Osteoblast (primary cell): ENCODE results near the gene MTMR12. TPM values are rescaled to one million over a fixed set of nuclear protein-coding genes. Genes with fewer than 3 reads are reported as not detected.

Source experiments
- DNase-seq: peaks from one replicate; pipeline ENCODE4 v3.0.0; 2011; ENCODE audit warnings: low spot score, mixed read lengths; ENCODE audit not compliant: insufficient read length; ENCODE audit errors: missing footprints
- H2AFZ ChIP-seq: 2 replicates; pipeline ENCODE4 v1.6.0; 2011; ENCODE audit warnings: mild to moderate bottlenecking, low read length
- H3K27ac ChIP-seq: 2 replicates; pipeline ENCODE4 v1.5.1; 2011; ENCODE audit warnings: mild to moderate bottlenecking, low read depth, low read length, moderate library complexity
- H3K27me3 ChIP-seq: 2 replicates; pipeline ENCODE4 v1.6.0; 2012; ENCODE audit warnings: mild to moderate bottlenecking, control low read depth, inconsistent platforms, low read length, moderate library complexity; ENCODE audit not compliant: insufficient read depth
- H3K36me3 ChIP-seq: 2 replicates; pipeline ENCODE4 v1.5.1; 2011; ENCODE audit warnings: mild to moderate bottlenecking, low read length, control low read depth, moderate library complexity; ENCODE audit not compliant: insufficient read depth
- H3K4me1 ChIP-seq: 2 replicates; pipeline ENCODE4 v1.5.1; 2011; ENCODE audit warnings: mild to moderate bottlenecking, low read length, control low read depth, moderate library complexity; ENCODE audit not compliant: insufficient read depth
- H3K4me2 ChIP-seq: 2 replicates; pipeline ENCODE4 v1.6.0; 2011; ENCODE audit warnings: mild to moderate bottlenecking, low read length; ENCODE audit not compliant: insufficient read depth
- H3K4me3 ChIP-seq: fragments of 200-600 bp; sonication (generic); 3 replicates; pipeline ENCODE4 v1.5.1; 2012; ENCODE audit warnings: mild to moderate bottlenecking, low read length, inconsistent platforms; ENCODE audit not compliant: insufficient read depth
- H3K79me2 ChIP-seq: 2 replicates; pipeline ENCODE4 v1.6.0; 2012; ENCODE audit warnings: mild to moderate bottlenecking, low read length, control low read depth, inconsistent platforms; ENCODE audit not compliant: insufficient read depth
- H3K9me3 ChIP-seq: 2 replicates; pipeline ENCODE4 v1.5.1; 2011; ENCODE audit warnings: low read depth, low read length, control low read depth
- H4K20me1 ChIP-seq: 2 replicates; pipeline ENCODE4 v1.6.0; 2012; ENCODE audit warnings: mild to moderate bottlenecking, low read length, control low read depth; ENCODE audit not compliant: insufficient read depth
- CTCF ChIP-seq: IDR thresholded peaks from 2 replicates; pipeline ENCODE4 v1.5.1; 2011; ENCODE audit warnings: mild to moderate bottlenecking, low read depth, low read length, moderate library complexity; ENCODE audit errors: extremely low read depth
- total RNA-seq: library from RNA; depleted of rRNA; stranded (reverse); fragments of >200 nt; gene quantifications from 2 replicates; pipeline ENCODE4 v1.2.3, GENCODE V29; 2012

The MTMR12 gene
- total RNA-seq, 1 donor, result 20.6 TPM

- peaks cover 31% of the 10 kb centered on the region for H3K36me3 ChIP-seq
- H3K4me2 ChIP-seq, result no peak overlapping the region
- no peaks in the 10 kb centered on the region for H3K9me3 ChIP-seq
- no peaks in the 10 kb centered on the region for H3K27me3 ChIP-seq
- H3K27ac ChIP-seq, result no peak overlapping the region
- no peaks in the 10 kb centered on the region for H4K20me1 ChIP-seq
- H3K4me3 ChIP-seq, result no peak overlapping the region
- TF ChIP-seq CTCF, result no peak
- H3K79me2 ChIP-seq, result no peaks in the 10 kb centered on the region
- no peak overlapping the region for H2AFZ ChIP-seq
- peak; percentile 72 for DNase-seq
- peaks cover 13% of the 10 kb centered on the region for H3K4me1 ChIP-seq
These were observed 53.7 kb downstream of the MTMR12 start for GRCh38 chr5:32259033-32259432.

- Histone ChIP-seq H3K79me2 (no peaks in the 10 kb centered on the region), H3K27ac (no peak overlapping the region), H4K20me1 (no peaks in the 10 kb centered on the region), H3K4me2 (no peak overlapping the region), H2AFZ (no peak overlapping the region), H3K27me3 (no peaks in the 10 kb centered on the region), H3K36me3 (peaks cover 31% of the 10 kb centered on the region), H3K9me3 (no peaks in the 10 kb centered on the region), H3K4me3 (no peak overlapping the region), H3K4me1 (peaks cover 13% of the 10 kb centered on the region)
- TF ChIP-seq CTCF, result no peak
- DNase-seq, result no peak
These were observed 54.3 kb downstream of the MTMR12 start for GRCh38 chr5:32258424-32258823.

GRCh38 chr5:32255540-32255900 is 57.2 kb downstream of the MTMR12 start:
- Histone ChIP-seq H3K9me3 (no peaks in the 10 kb centered on the region), H4K20me1 (no peaks in the 10 kb centered on the region), H3K4me3 (no peak overlapping the region), H3K79me2 (no peaks in the 10 kb centered on the region), H3K4me2 (peak overlapping the region; percentile 7), H3K4me1 (peaks cover 13% of the 10 kb centered on the region), H3K27me3 (no peaks in the 10 kb centered on the region), H3K27ac (peak overlapping the region; percentile 3), H3K36me3 (peaks cover 41% of the 10 kb centered on the region), H2AFZ (no peak overlapping the region)
- DNase-seq, result no peak
- no peak for TF ChIP-seq CTCF

- Histone ChIP-seq H3K9me3 (no peaks in the 10 kb centered on the region), H4K20me1 (no peaks in the 10 kb centered on the region), H3K4me3 (no peak overlapping the region), H3K36me3 (peaks cover 38% of the 10 kb centered on the region), H2AFZ (no peak overlapping the region), H3K27ac (peak overlapping the region; percentile 3), H3K27me3 (no peaks in the 10 kb centered on the region), H3K79me2 (no peaks in the 10 kb centered on the region), H3K4me1 (peaks cover 13% of the 10 kb centered on the region), H3K4me2 (peak overlapping the region; percentile 7)
- DNase-seq, result no peak
- TF ChIP-seq CTCF, result no peak
These were observed 57.7 kb downstream of the MTMR12 start for GRCh38 chr5:32254881-32255539.
